ENCODE results near the gene ATP11A.

ATP11A gene

GRCh38 chr13:112726016-112726767, 36.4 kb downstream of the ATP11A start:
- no peak for DNase-seq

DNA sequence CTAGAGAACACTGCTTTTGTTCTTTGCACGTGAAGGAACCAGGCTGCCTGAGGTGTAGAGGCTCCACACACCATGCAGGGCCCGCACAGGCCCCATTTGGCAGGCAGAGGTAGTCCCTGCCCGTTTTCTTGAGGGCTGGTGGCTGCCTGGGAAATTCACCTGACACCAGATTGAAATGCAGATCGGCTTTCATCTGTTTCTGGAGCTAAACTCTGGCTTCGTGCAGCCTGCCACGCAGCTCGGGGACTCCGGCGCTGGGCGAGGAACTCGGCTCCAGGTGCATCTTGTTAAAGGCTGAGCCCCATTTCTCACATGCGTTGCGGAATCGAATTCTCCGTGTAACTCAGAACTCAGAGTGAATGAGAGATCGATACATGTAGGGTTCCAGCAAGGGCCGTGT, 37.7 kb downstream of the ATP11A start:
- no peak for DNase-seq

- DNase-seq = no peak
Measured at GRCh38 chr13:112728375-112729126, 38.7 kb downstream of the ATP11A start.

GRCh38 chr13:112729408-112729807, 39.6 kb downstream of the ATP11A start:
- DNase-seq = no peak

GRCh38 chr13:112730157-112730671, 40.4 kb downstream of the ATP11A start:
- no peak for DNase-seq

- DNase-seq = no peak
Measured at GRCh38 chr13:112731667-112732616, 42.1 kb downstream of the ATP11A start.

GRCh38 chr13:112732679-112733078, 42.8 kb downstream of the ATP11A start:
- DNase-seq = no peak

- DNase-seq = no peak
Measured at GRCh38 chr13:112733112-112733511, 43.3 kb downstream of the ATP11A start.

DNA sequence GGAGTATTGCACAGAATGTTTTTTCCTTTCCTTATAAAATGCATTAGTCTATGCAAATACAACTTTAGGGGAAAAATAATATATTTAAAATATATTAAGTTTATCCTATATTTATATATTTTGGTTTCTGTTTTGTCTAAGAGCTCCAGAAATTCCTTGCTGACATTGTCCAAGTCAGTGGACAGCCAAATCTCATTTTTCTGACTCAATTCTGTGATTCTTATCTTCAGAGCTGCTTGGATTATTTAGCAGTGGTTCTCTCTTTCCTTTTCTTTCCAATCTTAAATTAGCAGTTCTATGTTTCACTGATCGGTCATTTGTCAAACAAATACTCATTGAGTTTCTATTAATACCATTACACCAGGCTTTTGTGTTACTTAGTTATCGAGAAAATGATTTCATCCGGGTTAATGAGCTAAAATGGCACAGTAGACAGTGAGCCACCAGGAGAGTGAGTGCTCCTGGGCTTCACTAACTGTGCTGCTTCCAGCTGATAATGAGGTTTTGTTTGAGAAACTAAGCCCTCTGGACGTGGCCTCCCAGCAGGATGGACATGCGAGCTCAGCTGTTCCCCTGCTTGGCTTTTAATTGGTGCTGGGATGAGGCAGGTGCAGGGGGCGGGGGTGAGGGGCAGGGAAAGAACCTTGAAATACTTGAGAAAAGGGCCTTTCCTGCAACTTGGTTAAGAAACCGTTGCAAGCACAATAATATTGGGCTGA, 44.0 kb downstream of the ATP11A start:
- DNase-seq = no peak

GRCh38 chr13:112734696-112735547, 45.1 kb downstream of the ATP11A start:
- DNase-seq = no peak

- no peak for DNase-seq
Measured at GRCh38 chr13:112735791-112736190, 46.0 kb downstream of the ATP11A start.

DNA sequence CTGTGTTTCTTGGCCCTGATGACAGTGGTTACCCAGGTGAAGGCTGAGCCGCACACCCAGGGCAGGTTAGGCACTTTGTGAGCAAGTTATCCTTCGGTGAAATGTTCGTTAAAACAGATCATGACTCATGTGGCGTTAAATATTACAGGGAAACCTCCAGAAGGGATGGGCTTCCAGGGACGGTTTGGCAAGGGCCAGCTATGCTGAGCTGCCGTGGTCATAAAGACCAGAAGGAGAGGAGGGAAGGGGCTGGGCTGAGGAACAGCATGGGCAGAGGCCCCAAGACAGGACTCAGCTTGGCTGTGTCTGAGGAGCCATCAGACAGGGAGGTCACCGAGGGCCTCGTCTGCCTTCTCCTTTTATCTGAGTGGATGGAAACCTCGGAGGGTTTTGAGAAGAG, 47.5 kb downstream of the ATP11A start:
- DNase-seq = no peak

DNA sequence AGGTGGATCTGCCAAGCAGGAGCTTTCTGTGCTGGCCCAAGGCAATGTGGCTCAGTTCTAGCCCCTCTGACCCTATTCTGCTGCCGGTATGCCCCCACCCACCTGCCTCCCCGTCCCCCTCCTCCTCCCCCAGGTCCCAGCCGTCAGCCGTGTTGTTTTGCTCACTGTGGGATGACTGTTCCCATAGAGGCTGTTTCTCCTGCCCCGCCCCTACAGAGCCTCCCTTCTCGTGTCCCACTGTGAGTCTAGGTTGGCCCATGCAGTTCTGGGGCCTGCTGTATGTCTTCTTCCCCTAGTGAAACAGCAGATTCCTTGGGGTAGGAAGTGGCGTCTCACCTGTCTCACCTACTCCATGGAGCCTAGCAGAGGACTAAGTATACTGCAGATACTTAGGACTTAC, 48.8 kb downstream of the ATP11A start:
- DNase-seq = no peak

DNA sequence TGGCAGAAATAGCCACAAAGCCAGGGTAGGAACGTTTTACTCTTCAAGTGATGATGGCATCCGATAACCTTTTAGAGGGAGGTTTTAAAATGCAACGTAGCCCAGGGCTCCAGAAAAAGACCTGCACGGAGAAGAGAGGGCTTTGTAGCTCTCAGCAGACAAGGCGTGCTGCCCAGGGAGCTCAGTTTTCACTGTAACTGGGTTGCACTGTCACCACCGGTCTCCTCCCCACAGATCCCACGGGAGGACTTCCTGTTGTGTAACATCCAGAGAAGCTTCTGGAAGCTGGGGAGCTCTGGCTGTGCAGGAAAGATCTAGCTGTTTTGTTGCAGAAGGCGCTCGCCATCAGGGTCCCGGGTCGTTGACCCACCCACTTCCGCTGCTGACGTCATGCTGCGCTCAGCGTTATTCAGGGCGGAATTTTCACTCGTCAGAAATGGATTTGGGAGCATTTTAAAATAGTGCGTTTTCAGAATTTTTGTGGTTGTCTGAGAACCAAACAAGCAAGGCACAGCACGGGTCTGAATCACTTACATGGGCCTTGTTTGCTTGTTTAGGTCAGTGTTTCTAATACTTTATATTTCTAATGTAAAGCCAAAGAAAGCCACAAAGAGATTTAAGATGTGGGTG, 50.8 kb downstream of the ATP11A start:
- DNase-seq = no peak

DNA sequence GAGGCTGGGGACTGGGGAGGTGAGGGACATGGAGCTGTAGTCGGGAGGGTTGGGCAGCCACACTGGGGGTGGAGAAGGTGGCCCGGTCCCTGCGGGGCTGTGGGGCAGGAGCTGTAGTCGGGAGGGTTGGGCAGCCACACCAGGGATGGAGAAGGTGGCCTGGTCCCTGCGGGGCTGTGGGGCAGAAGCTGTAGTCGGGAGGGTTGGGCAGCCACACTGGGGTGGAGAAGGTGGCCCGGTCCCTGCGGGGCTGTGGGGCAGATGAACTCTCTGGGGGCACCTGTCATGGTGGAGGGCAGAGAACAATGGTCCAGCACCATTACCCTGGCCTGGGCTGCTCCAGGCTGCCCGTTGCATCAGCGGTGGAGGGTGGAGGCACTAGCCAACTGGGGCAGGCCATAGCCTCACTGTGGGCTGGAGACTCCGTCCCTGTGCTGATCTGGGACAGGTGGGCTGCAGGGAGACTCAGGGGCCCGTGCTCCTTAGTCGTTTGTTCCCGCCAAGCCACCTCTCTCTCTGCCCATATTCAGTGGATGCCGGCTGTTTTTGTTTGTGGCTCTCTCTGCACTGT, 51.4 kb downstream of the ATP11A start:
- no peak for DNase-seq

DNA sequence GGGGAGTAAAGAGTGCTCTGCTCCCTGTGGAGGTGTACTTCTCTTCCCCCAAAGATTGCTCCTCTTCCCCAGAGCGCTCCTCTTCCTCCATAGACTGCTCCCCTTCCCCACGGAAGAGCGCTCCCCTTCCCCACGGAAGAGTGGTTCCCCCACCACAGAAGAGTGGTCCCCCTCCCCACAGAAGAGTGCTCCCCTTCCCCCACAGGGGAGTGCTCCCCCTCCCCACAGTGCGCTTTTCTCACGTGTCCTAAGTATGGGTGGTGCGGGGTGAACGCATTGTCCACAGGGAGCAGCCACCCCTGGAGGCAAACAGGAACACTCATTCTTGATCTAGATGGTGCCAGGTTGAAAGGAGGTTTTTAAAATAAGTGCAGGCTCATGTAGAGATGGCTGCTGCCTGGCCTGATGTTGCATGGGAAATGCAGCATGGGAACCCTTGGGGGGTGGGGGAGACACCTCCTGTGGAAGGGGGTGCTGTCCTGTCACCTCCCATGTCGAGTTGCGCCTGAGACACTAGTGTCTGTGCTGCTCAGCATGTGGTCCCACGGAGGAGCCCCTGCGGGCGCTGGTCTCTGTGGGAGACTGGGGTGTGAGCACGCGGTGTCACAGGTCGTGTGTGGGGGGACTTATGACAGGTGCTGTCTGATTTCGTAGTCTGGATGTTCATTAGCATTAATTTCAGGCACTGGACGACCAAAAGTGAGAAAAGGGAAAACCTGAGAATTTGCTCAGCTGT, 52.2 kb downstream of the ATP11A start:
- DNase-seq = no peak

- no peak for DNase-seq
Measured at GRCh38 chr13:112742583-112742982, 52.7 kb downstream of the ATP11A start.

DNA sequence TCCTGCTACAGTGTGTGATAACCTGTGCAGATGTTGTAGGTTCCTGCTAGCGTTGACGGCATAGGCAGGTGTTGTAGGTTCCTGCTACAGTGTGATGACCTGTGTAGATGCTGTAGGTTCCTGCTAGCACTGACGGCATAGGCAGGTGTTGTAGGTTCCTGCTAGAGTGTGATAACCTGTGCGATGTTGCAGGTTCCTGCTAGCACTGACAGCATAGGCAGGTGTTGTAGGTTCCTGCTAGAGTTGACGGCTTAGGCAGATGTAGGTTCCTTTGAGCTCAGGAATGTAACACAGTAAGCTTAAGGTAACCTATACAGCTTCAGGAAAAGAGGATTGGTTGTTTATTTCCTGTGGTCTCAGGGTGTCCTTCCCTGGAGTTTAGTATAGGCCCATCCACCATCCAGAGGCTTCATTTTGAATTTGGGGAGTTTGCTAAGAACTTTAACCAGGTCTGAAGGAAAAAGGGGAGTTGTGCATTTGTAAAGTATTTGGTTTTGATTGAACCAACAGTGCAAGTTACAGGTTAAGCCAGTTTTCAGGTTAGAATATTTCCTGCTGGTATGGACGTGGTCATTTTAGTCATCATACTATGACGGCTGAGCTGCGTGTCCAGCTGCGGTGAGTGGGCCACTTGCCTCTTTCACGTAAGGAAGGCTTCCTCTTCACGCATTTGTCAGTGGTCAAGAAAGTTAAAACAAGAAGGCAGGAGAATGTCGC, 53.8 kb downstream of the ATP11A start:
- DNase-seq = no peak

All from stimulated activated CD4-positive, alpha-beta T cell treated with anti-CD3 and anti-CD28 coated beads, Interleukin-2, amount 100 ng/mL, for 48 hours (primary cell).